Lower leg skin (tissue), 4 donors: ENCODE results near the gene PHF21A. TPM values are rescaled to one million over a fixed set of nuclear protein-coding genes. Genes with fewer than 3 reads are reported as not detected.

ENCODE experiments used
- DNase-seq, 2 donors: peaks; one replicate each; pipeline ENCODE4 v3.0.0-alpha.2; 2019; ENCODE audit warnings: low spot score in 2 of 2
- H3K4me3 ChIP-seq: fragments of 200-600 bp; sonication (generic); 2 replicates; pipeline ENCODE4 v1.5.1; 2017; ENCODE audit warnings: mild to moderate bottlenecking, low read depth; ENCODE audit not compliant: poor library complexity, severe bottlenecking
- POLR2A ChIP-seq, 2 donors: fragments of 450-650 bp; IDR thresholded peaks; one replicate each; pipeline ENCODE4 v1.6.1; 2016 to 2017; ENCODE audit warnings: antibody characterized with exemption in 2 of 2, mild to moderate bottlenecking in 1 of 2, moderate library complexity in 1 of 2
- WGBS, 2 donors: methylation state at CpG; one replicate each; pipeline ENCODE4 v1.1.5; 2018; 5-methylcytosine and 5-hydroxymethylcytosine counted together
- intact Hi-C: fragments of 100-400 bp; cut with DNase I; formaldehyde crosslinking; loops from one replicate; pipeline ENCODE4 v1.15.0; 2023; ENCODE audit warnings: low total_unique reads
- total RNA-seq, 4 donors: library from RNA; depleted of rRNA; stranded (reverse); fragments of >200 nt; gene quantifications; one replicate each; pipeline ENCODE4 v1.1.0, GENCODE V29; 2016
- TF ChIP-seq, protein P1 (sequence below), 3 donors: fragments of 450-650 bp; IDR thresholded peaks; one replicate each; pipeline ENCODE4 v1.5.1; 2016; ENCODE audit warnings: antibody characterized with exemption in 3 of 3, mild to moderate bottlenecking in 3 of 3, moderate library complexity in 2 of 3

The PHF21A gene
- total RNA-seq, 4 donors from 2014 or later, result 16.4 to 52.4 (median 31.5) TPM

DNA sequence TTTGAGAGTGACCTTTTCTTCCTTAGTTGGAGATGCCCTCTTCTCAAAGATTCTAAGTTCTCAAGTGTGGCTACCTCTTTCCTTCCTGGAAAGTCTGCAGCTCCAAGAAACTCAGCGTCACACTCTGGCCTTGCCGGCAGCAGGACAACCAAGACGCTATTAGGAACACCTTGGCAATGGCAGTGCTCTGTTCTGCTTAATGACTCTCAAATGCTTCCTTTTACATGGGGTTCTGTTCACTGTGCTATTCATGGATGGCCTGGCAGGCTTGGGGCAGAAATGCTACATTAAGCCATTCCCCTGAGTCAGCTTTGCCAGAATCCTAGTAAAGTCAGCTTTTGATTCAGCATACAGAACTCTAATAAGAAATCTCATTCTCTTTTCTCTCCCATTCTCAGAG is 172.9 kb downstream of the PHF21A start:
- WGBS, 2 donors, result 81 to 94% methylated on average over 3 of the region's 3 CpGs
- no peak for DNase-seq
- no peak overlapping the region for H3K4me3 ChIP-seq
- intact Hi-C loops, result no loop called here
- TF ChIP-seq, protein P1, sequence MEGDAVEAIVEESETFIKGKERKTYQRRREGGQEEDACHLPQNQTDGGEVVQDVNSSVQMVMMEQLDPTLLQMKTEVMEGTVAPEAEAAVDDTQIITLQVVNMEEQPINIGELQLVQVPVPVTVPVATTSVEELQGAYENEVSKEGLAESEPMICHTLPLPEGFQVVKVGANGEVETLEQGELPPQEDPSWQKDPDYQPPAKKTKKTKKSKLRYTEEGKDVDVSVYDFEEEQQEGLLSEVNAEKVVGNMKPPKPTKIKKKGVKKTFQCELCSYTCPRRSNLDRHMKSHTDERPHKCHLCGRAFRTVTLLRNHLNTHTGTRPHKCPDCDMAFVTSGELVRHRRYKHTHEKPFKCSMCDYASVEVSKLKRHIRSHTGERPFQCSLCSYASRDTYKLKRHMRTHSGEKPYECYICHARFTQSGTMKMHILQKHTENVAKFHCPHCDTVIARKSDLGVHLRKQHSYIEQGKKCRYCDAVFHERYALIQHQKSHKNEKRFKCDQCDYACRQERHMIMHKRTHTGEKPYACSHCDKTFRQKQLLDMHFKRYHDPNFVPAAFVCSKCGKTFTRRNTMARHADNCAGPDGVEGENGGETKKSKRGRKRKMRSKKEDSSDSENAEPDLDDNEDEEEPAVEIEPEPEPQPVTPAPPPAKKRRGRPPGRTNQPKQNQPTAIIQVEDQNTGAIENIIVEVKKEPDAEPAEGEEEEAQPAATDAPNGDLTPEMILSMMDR (IDR thresholded peaks at IDR 0.05), result no peak
- no peak for TF ChIP-seq POLR2A (IDR thresholded peaks at IDR 0.05)

DNA sequence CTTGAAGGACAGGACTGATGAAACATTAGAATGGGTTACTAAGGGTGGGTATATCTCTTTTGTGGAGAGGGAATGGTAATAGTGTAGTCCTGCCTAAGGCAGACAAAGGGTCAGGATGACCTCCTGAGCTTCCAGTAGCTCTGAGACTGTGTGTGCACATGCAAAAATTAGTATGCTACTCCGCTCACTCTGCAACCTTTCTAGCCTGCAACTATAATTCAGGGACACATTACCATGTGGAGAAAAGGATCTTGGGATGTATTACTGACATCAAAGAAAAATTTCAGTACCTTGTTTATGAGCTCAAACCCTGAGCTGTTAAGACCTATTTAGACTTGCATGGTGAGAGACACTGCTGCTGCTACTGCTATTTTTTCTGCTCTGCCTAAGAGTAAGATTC is 173.4 kb downstream of the PHF21A start:
- H3K4me3 ChIP-seq, result no peak overlapping the region
- WGBS, 2 donors, result 93 to 100% methylated on average over 1 of the region's 1 CpG
- intact Hi-C loops, result no loop called here
- no peak for DNase-seq
- TF ChIP-seq, protein P1 (IDR thresholded peaks at IDR 0.05), result no peak
- no peak for TF ChIP-seq POLR2A (IDR thresholded peaks at IDR 0.05)

DNA sequence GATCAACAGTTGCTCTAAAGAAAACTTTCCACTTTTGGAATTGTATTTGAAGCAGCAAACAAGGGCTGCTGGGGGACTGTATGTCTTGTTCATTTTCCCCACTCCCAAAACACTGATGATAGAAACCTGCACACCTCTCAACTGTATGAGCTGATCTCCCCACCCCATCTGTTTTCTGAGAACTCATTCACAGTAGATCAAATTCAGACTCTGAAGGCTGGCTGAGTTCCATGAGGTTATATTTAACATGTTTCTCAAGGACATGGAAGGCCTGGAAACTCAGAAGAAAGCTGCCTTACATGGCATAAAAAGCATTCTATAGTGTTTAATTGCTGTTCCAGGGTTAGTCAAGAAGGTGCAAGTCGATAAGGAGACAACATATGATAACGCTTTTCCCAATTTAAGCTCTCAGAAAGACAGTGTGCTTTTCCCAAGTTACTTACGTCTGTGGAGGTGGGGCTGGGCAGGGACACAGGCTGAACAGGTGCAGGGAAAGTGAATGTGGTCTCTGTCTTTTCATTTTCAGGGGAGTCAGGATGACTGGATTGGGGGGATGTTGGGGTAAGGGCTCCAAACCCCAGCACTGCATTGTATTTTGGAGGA is 175.8 kb downstream of the PHF21A start:
- 83 to 86% methylated on average over 3 of the region's 3 CpGs for WGBS, 2 donors
- no peak for TF ChIP-seq POLR2A (IDR thresholded peaks at IDR 0.05)
- TF ChIP-seq, protein P1 (IDR thresholded peaks at IDR 0.05), result no peak
- H3K4me3 ChIP-seq, result no peak overlapping the region
- DNase-seq, result no peak
- intact Hi-C loops, result no loop called here

DNA sequence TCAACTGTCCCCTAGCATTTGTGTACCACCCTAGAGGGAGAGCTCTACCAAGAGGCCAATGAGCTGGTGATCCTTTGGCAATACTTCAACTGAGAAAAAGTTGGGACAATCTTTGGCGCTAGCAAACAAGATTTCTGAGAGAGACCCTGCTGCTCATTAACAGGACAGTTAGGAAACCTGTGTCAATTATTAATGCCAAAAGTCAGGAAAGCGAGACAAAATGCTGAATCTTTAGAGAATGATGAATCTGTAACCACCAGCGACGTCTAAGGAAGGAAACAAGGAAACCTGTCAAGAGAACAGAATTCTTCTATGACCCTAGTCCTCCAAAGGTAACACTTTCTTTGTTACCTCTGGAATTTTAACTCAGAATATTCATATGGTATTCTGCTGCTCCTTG is 178.9 kb downstream of the PHF21A start:
- TF ChIP-seq, protein P1 (IDR thresholded peaks at IDR 0.05), result no peak
- intact Hi-C loops, result no loop called here
- 93% methylated on average over 4 of the region's 4 CpGs for WGBS, 2 donors
- no peak overlapping the region for H3K4me3 ChIP-seq
- DNase-seq, result no peak

DNA sequence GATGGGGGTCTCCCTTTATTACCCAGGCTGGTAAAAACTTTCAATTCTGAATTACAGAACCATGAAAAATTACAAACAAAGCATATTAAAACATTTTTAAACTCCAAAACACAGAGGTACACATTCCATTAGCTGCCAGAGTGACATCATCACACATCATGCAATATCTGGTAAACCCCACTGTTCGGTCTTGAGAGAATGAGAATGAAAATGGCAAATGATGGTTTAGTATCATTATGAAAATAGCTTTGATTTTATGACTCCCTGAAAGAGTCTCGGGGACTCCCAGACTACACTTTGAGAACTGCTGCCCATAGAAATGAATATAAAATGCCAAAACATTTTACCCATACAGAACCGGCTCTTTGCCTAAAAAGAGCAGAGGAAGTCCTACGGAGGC is 180.0 kb downstream of the PHF21A start:
- DNase-seq, result no peak
- WGBS, 2 donors, result 91 to 97% methylated on average over 4 of the region's 4 CpGs
- intact Hi-C loops, result no loop called here
- no peak overlapping the region for H3K4me3 ChIP-seq
- no peak for TF ChIP-seq POLR2A (IDR thresholded peaks at IDR 0.05)
- TF ChIP-seq, protein P1 (IDR thresholded peaks at IDR 0.05), result no peak

DNA sequence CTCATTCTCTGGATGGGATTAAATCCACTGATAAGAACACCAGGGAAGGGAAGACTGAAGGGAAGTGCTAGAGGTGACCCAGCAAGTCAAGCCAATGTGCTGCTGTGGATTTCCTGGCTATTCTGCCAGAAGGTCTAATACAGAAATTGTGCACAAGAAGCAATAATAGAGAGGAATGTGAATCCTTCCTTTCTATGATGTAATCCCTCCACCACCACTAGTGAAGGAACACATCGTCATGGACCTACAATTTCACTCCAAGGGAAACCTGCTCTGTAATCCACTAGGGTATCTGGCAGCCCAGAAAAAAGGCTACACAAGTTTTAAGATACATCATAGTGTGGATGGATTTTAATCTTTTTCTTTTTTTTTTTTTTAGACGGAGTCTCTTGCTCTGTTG is 181.4 kb downstream of the PHF21A start:
- 77 to 85% methylated on average over 2 of the region's 2 CpGs for WGBS, 2 donors
- intact Hi-C loops, result no loop called here
- TF ChIP-seq, protein P1 (IDR thresholded peaks at IDR 0.05), result no peak
- no peak for TF ChIP-seq POLR2A (IDR thresholded peaks at IDR 0.05)
- no peak for DNase-seq
- no peak overlapping the region for H3K4me3 ChIP-seq
